ENCODE data around the gene VEGFC. TPM values are rescaled to one million over a fixed set of nuclear protein-coding genes. Genes with fewer than 3 reads are reported as not detected.

The VEGFC gene
- total RNA-seq, 1 experiment from 2014 or later = 11.1 TPM

DNA sequence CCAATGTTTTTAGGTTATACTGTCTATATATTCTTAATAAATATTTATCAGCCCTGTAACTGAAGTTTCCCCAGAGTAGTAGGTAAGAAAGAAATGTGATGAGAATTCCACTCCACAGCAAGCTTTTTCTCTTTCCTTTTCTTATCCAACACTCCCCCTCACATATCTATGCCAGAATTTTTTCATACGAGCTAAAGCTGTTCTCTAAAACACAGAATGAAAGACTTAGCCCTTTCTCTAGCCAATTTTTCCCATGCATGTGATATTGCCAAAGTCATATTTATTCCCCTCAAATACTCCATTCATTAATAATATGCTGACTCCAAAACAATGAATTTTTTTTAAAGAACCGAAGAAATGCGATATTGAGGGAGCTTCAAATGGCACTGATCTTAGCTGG, 32.3 kb downstream of the VEGFC start:
- no peak for DNase-seq (ENCODE audit: unreplicated experiment)
- no TSS peak for BruUV-seq (replicated peaks)
- H3K4me1 Mint-ChIP-seq (ENCODE audit: insufficient read depth, unreplicated experiment) = peaks cover 8% of the 10 kb centered on the region

DNA sequence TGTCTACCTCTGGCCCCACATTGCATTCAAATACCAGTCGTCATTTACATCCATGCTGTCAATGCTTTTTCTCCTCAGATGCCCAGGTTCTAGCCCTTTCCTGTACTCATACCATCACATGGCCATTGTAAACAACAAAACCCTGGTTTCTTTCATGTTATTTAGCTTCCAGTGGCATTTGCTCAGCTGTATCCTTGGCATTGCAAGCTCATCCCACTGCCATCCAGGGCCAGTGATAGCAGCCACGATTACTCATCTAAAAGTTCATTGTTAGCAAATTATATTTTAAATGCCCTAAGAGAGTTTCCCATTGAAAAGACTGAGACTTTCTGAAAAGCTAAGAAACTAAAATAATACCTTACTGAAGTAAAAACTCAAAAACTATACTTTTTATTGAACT, 34.0 kb downstream of the VEGFC start:
- Mint-ChIP-seq H3K36me3 (ENCODE audit: insufficient read depth, unreplicated experiment) (no peaks in the 10 kb centered on the region), H3K4me3 (ENCODE audit: unreplicated experiment) (no peak overlapping the region)
- intact Hi-C loops (cut with micrococcal nuclease) = no loop called here

More for the DNA sequence above, 32.3 kb downstream of the VEGFC start:
- POLR2A ChIA-PET = interaction anchor here (1.3 kb wide), 1 partner anchor 9 kb away, joined by 4 read pairs; no protein-coding TSS in a partner anchor
- no peak overlapping the region for H3K27ac Mint-ChIP-seq (ENCODE audit: low read depth, unreplicated experiment)
- TF ChIP-seq, protein P1, sequence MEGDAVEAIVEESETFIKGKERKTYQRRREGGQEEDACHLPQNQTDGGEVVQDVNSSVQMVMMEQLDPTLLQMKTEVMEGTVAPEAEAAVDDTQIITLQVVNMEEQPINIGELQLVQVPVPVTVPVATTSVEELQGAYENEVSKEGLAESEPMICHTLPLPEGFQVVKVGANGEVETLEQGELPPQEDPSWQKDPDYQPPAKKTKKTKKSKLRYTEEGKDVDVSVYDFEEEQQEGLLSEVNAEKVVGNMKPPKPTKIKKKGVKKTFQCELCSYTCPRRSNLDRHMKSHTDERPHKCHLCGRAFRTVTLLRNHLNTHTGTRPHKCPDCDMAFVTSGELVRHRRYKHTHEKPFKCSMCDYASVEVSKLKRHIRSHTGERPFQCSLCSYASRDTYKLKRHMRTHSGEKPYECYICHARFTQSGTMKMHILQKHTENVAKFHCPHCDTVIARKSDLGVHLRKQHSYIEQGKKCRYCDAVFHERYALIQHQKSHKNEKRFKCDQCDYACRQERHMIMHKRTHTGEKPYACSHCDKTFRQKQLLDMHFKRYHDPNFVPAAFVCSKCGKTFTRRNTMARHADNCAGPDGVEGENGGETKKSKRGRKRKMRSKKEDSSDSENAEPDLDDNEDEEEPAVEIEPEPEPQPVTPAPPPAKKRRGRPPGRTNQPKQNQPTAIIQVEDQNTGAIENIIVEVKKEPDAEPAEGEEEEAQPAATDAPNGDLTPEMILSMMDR (IDR thresholded peaks at IDR 0.05; ENCODE audit: unreplicated experiment) = no peak
- H3K4me3 Mint-ChIP-seq (ENCODE audit: unreplicated experiment) = no peak overlapping the region
- H3K9me3 Mint-ChIP-seq (ENCODE audit: unreplicated experiment) = no peaks in the 10 kb centered on the region
- CTCF ChIA-PET = no interaction called here
- no peaks in the 10 kb centered on the region for H3K27me3 Mint-ChIP-seq (ENCODE audit: insufficient read depth, unreplicated experiment)
- no peaks in the 10 kb centered on the region for H3K36me3 Mint-ChIP-seq (ENCODE audit: insufficient read depth, unreplicated experiment)
- intact Hi-C loops (cut with micrococcal nuclease) = no loop called here

DNA sequence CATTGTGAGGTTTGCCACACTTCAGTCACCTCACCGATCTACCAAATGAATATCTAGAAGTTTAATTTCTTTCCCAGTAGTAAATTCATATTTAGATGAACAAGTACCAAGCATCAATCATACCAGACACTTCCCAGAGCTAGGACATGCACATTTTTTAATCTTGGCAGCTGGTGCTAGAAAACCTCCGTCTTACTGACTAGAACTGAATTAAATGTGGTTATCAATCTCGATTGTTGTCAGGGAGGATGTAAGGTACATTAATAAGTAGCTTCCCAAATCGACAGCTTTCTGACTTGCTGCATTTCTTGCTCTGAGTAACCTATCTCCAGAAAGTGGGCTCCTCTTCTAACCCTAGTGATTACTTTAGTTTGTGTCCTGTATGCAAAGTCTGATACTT, 34.4 kb downstream of the VEGFC start:
- H3K4me3 Mint-ChIP-seq (ENCODE audit: unreplicated experiment) = no peak overlapping the region

More for the DNA sequence above, 34.0 kb downstream of the VEGFC start:
- H3K9me3 Mint-ChIP-seq (ENCODE audit: unreplicated experiment) = no peaks in the 10 kb centered on the region
- ChIA-PET POLR2A (no interaction called here), CTCF (interaction anchor here (0.6 to 1.4 kb wide), 3 partner anchors 9 to 35 kb away, joined by 3 to 4 read pairs (median 3); no protein-coding TSS in a partner anchor)
- no peak for DNase-seq (ENCODE audit: unreplicated experiment)
- no peak overlapping the region for H3K27ac Mint-ChIP-seq (ENCODE audit: low read depth, unreplicated experiment)
- TF ChIP-seq, protein P1 (IDR thresholded peaks at IDR 0.05; ENCODE audit: unreplicated experiment) = no peak
- no peaks in the 10 kb centered on the region for H3K27me3 Mint-ChIP-seq (ENCODE audit: insufficient read depth, unreplicated experiment)
- BruUV-seq (replicated peaks) = no TSS peak
- H3K4me1 Mint-ChIP-seq (ENCODE audit: insufficient read depth, unreplicated experiment) = peaks cover 1% of the 10 kb centered on the region

DNA sequence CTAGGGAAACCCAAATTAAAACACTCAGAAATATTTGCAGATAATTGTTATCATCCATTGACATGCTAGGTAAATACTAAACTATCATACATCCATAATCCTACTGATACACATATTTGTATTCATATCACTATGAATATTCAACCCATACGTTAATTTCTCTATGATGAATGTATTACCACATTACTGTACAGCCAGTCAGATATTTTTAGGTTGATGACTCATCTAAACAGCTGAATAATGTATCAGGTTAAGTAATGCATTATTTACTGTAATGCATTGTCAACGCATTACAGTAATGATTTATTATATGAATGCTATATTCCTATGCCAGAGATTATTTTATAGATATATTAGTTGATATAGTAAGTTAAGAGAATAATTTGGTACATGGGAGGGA, 37.1 kb downstream of the VEGFC start:
- no peak overlapping the region for H3K4me3 Mint-ChIP-seq (ENCODE audit: unreplicated experiment)
- no peaks in the 10 kb centered on the region for H3K9me3 Mint-ChIP-seq (ENCODE audit: unreplicated experiment)
- H3K27me3 Mint-ChIP-seq (ENCODE audit: insufficient read depth, unreplicated experiment) = no peaks in the 10 kb centered on the region
- ChIA-PET POLR2A (no interaction called here), CTCF (interaction anchor here (0.8 to 1.6 kb wide), 3 partner anchors 11 to 76 kb away, joined by 3 to 6 read pairs (median 3); no protein-coding TSS in a partner anchor)
- no peak overlapping the region for H3K27ac Mint-ChIP-seq (ENCODE audit: low read depth, unreplicated experiment)
- intact Hi-C loops (cut with micrococcal nuclease) = no loop called here
- H3K36me3 Mint-ChIP-seq (ENCODE audit: insufficient read depth, unreplicated experiment) = no peaks in the 10 kb centered on the region
- no TSS peak for BruUV-seq (replicated peaks)
- TF ChIP-seq, protein P1 (IDR thresholded peaks at IDR 0.05; ENCODE audit: unreplicated experiment) = no peak
- peaks cover 21% of the 10 kb centered on the region for H3K4me1 Mint-ChIP-seq (ENCODE audit: insufficient read depth, unreplicated experiment)
- DNase-seq (ENCODE audit: unreplicated experiment) = no peak

More for the DNA sequence above, 34.4 kb downstream of the VEGFC start:
- ChIA-PET POLR2A (no interaction called here), CTCF (interaction anchor here (0.9 to 1.4 kb wide), 2 partner anchors 9 to 11 kb away, joined by 3 read pairs; no protein-coding TSS in a partner anchor)
- TF ChIP-seq, protein P1 (IDR thresholded peaks at IDR 0.05; ENCODE audit: unreplicated experiment) = no peak
- no peaks in the 10 kb centered on the region for H3K36me3 Mint-ChIP-seq (ENCODE audit: insufficient read depth, unreplicated experiment)
- H3K27me3 Mint-ChIP-seq (ENCODE audit: insufficient read depth, unreplicated experiment) = no peaks in the 10 kb centered on the region
- intact Hi-C loops (cut with micrococcal nuclease) = no loop called here
- no TSS peak for BruUV-seq (replicated peaks)
- H3K9me3 Mint-ChIP-seq (ENCODE audit: unreplicated experiment) = no peaks in the 10 kb centered on the region
- H3K27ac Mint-ChIP-seq (ENCODE audit: low read depth, unreplicated experiment) = no peak overlapping the region
- no peak for DNase-seq (ENCODE audit: unreplicated experiment)
- H3K4me1 Mint-ChIP-seq (ENCODE audit: insufficient read depth, unreplicated experiment) = peaks cover 2% of the 10 kb centered on the region
